GM21717 (cell line): ENCODE data around the gene ST7.
"Not testable (repeated sequence)": the region's sequence is repeated elsewhere in the genome, so short reads cannot be mapped to it uniquely, and the experiment has no call there.

Source experiments
- ATAC-seq: cut with Tn5 transposase; IDR thresholded peaks from one replicate; pipeline ENCODE4 v1.9.1; 2021; ENCODE audit warnings: mild to moderate bottlenecking, moderate library complexity; ENCODE audit not compliant: unreplicated experiment

Gene ST7

DNA sequence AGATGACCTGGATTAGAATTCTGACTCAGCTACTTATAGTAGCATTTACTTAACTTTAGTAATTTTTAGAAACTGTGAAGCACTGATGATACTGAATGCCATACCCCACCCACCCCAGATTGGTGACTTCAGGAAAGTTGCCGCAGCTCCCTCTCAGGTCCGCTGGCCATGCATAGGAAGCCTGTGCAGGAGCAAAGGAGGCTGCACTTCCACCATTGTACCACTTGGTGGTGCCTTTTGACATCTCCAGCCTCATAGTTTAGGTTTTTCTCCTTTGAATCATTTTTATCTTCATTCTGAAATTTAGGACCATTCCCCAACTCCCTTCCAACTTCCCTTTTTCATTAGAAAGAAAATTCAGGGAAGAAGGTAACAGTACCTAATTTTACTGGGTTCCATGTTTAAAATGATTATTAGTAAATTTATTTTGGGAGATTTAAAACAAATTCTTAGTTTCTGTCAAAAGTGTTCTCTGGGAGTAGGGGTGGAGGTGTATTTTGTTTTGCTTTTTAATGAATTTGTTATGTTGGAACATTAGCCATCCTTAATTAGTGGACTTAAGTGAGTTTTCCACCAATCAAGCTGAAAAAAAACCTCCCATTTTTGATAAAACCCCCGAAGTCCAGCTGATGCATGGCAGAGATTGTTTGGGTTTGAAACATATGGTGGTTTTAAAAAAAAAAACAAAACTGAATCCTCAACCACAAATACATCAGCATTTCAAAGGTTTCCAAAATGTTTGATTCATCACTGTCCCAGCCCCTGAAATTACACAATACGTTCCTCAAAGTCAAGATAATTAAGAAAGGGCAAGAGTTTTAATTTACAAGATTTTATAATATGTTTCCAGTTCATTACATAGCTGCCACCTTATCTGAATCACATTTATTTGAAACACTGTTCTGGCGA, 259.9 kb downstream of the ST7 start:
- ATAC-seq = peak; percentile 73

DNA sequence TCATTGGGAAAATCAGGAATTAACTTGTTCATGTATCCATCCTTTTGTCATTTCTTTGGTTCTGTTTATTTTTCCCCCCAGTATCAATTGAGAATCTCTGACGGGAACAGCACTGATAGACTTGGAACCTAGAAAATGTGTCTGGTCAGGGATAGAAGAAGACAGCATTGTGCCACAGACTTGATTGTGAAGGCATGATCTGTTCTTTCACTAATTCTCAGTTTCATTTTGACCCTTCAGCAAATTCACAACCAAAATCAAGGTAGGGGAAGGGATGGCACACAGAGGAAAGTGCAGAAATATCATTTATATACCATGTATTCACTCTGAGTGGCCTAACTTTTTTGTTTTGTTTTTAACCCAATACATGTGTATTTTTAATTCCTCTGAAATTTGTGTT, 262.7 kb downstream of the ST7 start:
- ATAC-seq = no peak

DNA sequence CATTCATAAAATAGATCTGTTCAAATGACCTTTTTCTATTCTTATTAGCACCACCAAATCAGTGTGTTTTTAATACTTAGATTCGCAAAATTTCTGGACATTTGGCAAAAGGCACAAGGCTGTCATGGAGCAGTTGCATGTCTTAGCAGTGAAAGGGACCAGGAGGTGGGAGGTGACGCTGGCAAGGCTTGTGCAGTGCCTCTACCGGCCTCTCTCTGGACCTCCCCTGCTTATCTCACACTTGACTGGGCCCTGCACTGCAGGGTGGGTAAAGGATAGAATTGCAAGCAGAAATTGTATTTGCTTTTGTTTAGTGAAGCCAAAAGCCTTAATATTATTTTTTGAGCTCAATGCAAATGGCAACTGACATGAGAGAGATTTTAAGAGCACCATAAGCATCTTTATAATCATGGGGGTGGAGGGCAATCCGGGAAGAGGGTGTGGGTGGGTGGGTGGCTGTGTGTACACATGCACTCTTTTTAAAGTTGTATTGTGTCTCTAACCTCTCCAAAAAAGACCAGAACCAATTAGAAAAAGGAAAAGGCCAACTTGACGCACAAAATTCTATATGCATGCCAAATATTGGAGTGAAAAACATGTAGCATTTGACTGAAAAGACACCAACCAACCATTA, 263.3 kb downstream of the ST7 start:
- ATAC-seq = no peak

DNA sequence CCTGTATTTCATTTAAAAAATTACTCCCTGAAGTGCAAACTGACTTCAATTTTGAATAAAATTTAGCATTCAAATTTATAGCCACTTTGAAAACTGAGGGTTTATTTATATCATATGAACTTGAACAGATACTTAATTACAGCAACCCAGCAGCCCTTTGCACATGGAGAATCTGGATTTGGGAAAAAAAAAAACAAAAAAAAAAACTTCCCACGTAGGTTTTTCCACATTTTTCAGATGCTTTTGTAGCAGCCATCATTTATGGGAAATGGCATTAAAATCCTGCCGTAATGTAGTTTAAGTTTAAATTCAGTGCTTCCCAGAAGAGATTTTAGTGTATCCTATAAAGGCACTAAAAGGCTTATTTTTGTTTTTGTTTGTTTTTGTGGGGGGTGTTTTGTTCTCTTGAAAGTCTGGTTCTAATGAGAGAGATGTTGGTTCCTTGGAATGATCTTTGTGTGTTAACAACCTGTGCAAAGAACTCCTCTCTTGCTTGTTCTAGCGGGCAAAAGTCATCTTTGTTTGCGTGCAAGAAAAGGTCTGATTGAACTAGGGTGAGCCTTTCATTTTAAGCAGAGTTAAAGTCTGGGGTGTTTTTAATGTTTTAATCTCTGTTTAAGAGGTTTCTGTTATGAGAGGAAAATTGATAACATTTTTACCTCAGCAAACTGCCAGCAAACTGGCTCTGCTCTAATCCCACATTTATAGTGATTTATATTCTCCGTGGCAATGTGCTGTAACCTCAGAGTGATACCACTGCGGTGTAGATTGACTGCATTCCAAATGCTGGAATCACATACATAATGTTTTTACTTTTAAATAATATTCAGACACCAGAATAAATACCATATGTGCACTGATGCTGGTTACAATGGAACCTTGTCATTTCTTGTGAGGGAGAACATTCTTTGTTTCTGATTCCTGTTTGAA, 264.1 kb downstream of the ST7 start:
- no peak for ATAC-seq

DNA sequence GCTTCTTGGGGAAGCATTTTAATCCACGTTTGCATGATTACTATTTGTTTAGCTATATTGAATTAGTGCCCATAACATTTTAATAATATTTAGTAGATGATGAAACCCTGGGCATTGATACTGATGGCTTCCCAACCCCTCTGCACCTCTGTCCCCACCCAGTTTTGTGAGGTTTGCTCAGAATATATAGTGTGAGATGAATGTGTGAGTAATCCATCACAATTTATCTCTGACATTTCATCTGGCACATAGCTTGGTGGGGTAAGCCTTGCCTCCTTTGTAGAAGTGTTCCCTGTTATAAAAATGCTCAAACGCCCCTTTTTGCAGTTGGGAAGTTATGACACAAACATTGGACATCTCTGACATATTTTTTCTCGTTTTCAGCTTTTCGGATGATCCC, 265.4 kb downstream of the ST7 start:
- ATAC-seq = no peak

DNA sequence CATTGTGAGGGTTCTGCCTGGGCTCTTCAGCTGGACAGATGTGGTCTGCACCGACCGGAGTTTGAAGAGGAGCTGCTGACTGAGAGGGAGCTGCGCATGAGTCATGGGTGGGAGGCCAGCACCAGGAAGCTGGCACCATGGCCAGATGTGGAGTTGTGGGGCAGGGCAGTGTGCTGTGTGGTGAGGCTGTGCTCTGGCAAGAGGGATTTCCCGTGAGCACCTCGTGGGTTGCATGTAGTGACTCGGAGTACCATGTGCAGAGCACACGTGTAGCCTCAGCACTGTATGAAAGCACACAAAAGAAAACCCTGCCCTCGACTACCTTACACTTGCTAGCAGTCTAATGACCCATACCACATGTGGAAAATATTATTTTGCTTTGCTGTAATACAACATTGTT, 266.2 kb downstream of the ST7 start:
- no peak for ATAC-seq

DNA sequence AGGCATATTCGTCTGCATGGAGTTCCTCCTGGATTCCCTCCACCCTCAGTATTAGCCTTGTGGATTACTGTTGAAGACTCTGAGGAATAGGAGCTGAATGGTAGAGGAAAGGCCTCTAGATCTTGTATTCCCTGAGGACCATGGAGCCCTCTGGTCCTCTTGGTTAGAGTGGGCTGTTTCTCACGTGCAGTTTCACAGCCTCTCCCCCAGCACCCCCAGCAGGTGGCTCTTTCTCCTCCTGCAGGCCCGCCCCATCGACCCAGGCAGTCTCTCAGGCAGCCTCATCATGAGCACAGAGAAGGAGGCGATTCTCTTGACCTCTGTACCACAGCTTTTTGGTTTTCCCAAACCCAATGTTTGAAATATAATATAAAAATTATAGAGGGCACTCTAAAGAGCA, 267.5 kb downstream of the ST7 start:
- ATAC-seq = no peak

DNA sequence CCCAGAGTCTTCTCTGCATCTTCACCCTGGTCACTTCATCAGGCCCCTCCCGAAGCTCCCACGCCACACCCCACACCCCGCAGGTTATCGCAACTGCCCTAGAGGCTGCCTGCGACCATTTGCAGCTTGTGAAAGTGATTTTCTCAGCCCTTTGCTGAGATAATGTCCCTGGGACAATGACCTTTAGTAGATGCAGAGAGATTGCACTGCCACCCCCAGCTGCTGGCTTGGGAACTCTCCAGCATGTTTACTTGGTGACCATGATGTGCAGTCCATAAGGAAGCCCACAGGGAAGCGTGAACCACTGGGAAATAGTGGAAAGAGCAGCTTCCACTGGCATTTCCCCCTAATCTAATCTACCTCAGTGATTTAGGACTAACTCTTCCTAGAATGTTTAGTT, 272.2 kb downstream of the ST7 start:
- no peak for ATAC-seq

DNA sequence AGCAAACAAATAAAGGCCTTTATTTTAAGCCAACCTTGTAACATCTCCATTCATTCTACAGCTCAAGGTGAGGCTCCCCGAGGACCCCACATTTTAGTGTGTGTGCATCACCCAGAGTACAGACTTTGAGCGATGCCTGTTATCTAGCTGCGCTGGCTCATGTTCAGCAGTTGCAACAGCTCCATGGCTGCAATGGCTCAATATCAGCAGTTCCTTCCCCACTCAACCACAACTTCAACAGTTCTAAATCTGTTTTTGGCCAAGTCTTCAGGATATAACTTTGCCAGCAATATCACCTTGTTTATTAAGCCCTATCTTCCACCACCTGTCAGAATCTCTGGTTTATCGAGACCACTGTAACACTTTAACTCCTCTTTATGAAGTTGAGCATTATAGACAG, 273.8 kb downstream of the ST7 start:
- ATAC-seq = no peak

DNA sequence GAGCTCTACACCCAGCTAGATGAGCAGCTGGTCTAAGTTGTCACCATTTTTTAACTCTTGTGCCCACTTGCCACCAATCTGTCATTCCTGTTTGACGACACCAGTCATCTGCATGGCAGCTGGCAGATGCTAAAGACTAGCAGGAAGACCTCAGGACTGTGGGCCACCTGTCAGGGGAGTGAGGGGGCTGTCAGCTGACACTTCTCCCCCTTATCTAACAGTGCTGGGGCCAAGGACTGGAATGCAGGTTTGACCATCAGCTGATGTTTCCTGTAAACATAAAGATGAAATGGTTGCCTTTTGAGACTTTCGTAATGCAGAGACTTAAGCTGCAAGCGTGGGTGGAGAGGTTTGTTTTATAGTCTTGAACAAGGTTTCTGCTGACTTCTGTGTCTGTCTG, 276.0 kb downstream of the ST7 start:
- ATAC-seq = no peak

DNA sequence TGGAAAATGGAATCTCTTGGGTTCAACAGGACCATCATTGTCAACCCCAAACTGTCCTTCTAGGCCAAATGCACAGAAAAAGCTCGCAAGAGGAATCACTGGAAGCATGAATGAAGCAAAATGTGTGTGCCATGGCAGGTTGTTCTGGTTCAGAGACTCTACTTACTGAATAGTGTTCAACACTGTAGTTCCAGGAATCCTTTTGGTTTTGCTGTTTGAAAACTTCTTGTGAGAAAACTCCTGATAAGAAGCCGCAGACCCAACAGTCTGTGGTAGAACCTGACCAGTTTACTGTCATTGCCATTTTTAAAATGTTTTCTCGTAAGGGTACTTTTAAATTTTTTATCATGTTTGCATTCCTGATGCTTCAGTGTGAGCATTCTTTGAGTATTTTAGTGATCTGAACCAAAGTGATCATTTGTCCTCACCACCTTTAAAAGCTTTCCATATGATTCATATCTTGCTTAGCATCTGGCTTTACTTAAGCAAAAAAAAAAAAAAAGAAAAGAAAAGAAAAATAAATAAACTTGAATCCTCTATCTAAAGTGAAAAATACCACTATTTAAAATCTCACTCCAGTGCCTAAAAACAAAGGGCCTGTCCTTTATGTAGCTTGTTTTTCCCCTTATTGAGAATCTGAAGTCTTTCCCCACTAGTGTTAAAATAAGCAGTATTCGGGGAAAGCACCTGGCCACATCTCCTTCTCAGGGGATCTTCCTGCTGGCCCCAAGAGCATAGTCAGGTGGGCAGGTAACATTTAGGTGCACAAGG, 277.2 kb downstream of the ST7 start:
- peak; percentile 77 for ATAC-seq

DNA sequence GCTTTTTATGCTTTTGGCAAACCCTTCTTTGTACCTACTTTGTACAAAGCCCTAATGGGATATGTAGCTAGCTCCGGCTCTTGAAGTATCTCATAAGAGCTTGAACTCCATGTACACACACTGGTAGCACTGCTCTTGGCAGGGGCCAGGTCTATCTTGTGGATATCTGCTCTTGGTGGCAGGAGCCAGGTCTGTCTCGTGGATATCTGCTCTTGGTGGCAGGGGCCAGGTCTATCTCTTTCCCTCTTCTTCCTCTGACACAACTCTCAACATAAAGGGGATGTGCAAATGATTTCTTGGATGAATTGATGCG, 277.7 kb downstream of the ST7 start:
- peak; percentile 23 for ATAC-seq

DNA sequence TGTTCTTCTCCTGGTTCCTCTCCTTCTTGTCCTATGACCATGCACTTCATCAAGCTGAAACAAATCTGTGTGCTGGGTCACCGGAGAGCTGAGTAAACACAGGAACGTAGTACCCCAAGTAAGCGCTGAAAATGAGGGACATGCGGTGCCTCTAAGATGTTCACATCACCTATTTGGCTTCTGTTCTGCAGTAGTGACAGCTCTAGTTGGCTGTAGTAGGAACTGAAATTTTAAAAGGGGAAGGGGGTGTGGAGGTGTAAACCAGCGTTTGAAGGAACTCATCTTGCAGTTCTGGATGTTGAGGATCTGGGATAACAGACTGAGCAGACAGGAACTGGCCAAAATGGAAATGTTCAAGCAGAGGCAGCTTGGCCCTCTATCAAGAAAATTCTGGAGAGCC, 284.3 kb downstream of the ST7 start:
- no peak for ATAC-seq

DNA sequence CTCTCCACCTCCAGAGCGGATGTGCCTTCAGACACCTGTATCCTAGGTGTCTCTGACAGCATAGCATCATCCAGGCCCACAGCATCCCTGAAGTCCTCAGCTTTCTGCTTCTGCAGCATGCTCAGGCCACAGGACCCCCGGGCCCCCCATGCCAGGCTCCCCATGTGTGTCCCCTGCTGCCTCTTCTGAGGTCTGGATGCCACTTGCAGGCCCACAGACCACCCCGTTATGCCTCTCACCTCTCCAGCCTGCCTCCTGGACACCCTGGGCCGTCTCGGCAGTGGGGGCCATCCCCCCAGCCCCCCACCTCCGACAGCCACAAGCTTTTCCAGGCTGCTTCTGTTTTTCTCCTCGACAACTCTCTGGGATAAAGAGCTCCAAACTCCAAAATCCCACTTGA, 285.2 kb downstream of the ST7 start:
- no peak for ATAC-seq

DNA sequence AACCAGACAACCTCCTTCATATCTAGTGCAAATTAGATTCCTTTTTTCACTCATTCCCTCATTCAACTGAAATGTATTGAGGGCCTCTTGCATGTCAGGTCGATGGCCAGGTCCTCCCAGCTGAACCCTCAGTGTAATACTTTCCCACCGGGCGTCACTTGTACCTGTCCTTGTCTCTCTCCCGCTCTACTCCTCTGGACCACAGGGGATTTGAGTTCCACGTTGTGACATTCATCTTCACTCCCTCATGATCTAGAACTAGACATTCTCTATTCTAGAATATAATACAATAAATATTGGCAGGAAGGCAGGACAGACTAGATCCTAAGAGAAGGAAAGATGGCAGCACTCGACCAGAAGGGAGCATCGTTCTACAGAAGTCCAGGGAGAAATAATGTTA, 285.6 kb downstream of the ST7 start:
- ATAC-seq = no peak

DNA sequence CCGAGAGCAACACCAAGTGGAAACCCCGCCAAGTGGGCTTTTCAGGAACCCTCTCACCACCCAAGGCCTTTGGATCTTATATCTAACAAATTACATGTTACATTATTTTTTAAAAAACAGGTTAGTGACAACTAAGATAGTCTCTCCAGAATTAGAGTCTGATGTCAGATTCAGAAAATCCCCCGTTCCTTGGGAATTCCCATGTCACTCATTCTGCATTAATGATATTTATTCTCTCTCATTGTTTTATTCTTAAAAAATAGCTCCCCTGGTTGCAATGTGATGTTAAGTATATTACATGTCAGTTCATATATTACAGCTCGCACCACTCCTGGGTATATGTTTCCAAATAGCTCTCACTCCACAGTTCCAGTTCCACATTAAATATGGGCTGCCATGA, 287.8 kb downstream of the ST7 start:
- ATAC-seq = no peak

DNA sequence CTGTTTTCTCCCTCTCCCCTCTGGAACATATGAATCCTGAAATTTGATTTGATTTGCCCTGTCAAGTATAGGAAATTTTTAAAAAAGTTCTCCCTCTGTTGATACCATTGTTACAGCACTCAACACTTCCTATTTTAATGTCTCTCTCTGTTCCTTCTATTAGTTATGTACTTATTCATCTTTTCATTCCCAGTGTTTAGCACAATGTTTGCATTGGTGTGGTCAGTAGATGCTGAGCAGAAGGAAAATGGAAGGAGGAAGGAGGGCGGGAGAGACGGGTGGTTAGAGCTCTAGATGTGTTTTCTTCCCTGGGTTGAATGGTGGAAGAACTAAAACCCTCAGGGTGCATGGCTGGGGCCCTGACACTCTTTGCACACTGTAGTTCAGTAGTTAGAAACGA, 290.1 kb downstream of the ST7 start:
- ATAC-seq = no peak

DNA sequence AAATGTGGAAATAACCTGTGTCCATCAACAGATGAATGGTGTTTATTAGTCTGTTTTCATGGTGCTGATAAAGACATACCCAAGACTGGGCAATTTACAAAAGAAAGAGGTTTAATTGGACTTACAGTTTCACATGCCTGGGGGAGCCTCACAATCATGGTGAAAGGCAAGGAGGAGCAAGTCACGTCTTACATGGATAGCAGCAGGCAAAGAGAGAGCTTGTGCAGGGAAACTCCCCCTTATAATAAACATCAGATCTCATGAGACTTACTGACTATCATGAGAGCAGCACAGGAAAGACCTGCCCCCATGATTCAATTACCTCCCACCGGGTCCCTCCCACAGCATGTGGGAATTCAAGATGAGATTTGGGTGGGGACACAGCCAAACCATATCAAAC, 292.4 kb downstream of the ST7 start:
- not testable (repeated sequence) for ATAC-seq

DNA sequence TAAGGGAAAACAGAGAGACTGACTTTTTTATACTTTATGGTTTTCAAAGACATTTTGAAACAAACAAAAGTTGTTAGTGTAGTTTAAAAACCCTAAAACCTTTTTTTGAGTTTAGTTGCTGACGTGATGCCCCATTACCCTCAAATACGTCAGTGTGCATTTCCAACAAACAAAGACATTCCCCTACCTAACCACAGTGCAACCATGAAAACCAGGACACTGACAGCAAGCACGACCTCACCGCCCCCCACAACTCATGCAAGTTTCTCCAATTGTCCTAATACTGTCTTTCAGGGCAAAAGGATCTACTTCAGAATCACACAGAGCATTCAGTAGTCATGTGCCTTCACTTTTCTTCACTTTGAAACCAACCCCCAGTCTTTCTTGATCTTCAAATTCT, 294.5 kb downstream of the ST7 start:
- ATAC-seq = no peak

DNA sequence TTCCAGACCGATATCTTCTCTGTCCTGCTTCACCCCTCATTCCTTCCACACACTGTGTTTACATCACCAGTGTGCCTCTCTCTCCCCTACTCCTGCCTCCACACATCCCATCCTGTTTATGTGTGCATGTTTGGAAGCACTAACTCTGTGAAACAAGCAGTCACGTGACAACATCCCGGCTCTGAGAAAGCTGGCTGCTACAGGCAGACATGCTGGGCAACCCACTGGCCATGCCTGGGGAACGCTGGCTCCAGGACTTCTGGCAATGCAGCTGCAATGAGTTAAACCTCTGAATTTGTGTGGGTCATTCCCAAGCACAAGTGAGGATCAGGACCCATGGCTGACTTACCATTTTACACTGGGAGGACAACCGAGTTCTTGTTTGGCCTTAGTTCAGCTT, 295.5 kb downstream of the ST7 start:
- ATAC-seq = no peak

DNA sequence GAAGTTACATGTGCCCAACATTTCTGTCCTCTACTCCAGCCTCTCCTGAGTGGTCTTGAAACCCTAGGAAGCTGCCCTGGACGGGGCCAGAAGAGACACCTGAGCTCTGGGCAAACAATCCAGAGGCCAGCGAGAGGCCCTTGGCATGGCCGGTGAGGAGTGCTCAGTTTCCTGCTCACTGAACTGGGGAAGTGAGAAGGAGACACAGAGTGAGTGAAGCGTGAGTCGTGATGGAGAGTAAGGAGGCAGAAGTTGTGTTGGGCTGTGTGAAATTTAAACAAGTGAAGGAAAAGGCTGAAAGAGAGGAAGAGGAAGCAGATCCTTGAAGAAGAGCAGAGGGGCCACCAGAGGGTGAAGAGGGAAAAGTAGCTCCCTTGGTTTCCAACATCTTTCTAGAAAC, 296.4 kb downstream of the ST7 start:
- no peak for ATAC-seq
